ENCODE measurements around the gene MSLN. TPM values are rescaled to one million over a fixed set of nuclear protein-coding genes. Genes with fewer than 3 reads are reported as not detected.

The MSLN gene
- total RNA-seq, 4 donors from 2014 or later = 0.31 to 7.3 (median 0.49) TPM; not detected in 1

GRCh38 chr16:800834-801511 is 40.4 kb downstream of the MSLN start:
- no peak overlapping the region for H3K4me3 ChIP-seq
- H3K27ac ChIP-seq = no peak overlapping the region
- peaks cover 78% of the 10 kb centered on the region for H3K27me3 ChIP-seq
- H3K36me3 ChIP-seq = no peaks in the 10 kb centered on the region
- DNase-seq (ENCODE audit: low spot score in 2 of 2) = no peak
- WGBS = no CpG with 5 or more reads among the region's 17 CpGs
- TF ChIP-seq CTCF (IDR thresholded peaks at IDR 0.05) = no peak
- no peak for TF ChIP-seq POLR2AphosphoS5 (IDR thresholded peaks at IDR 0.05)
- no peak for TF ChIP-seq EP300 (IDR thresholded peaks at IDR 0.05)
- TF ChIP-seq POLR2A (IDR thresholded peaks at IDR 0.05) = no peak
- H3K4me1 ChIP-seq = peaks cover 5% of the 10 kb centered on the region
- no peaks in the 10 kb centered on the region for H3K9me3 ChIP-seq

- no CpG with 5 or more reads among the region's 22 CpGs for WGBS
- Histone ChIP-seq H3K27me3 (peaks cover 75% of the 10 kb centered on the region), H3K36me3 (no peaks in the 10 kb centered on the region)
These were observed 41.2 kb downstream of the MSLN start for GRCh38 chr16:801584-802363.

GRCh38 chr16:802461-802860 is 41.9 kb downstream of the MSLN start:
- DNase-seq (ENCODE audit: low spot score in 2 of 2) = no peak
- H3K4me1 ChIP-seq = peaks cover 7% of the 10 kb centered on the region
- peaks cover 68% of the 10 kb centered on the region for H3K27me3 ChIP-seq
- no peaks in the 10 kb centered on the region for H3K9me3 ChIP-seq
- no peak overlapping the region for H3K27ac ChIP-seq
- WGBS = no CpG with 5 or more reads among the region's 7 CpGs
- no peak overlapping the region for H3K4me3 ChIP-seq
- H3K36me3 ChIP-seq = no peaks in the 10 kb centered on the region
- TF ChIP-seq POLR2AphosphoS5 (IDR thresholded peaks at IDR 0.05) (no peak), EP300 (IDR thresholded peaks at IDR 0.05) (no peak), CTCF (IDR thresholded peaks at IDR 0.05) (no peak), POLR2A (IDR thresholded peaks at IDR 0.05) (no peak)

More at GRCh38 chr16:801584-802363, 41.2 kb downstream of the MSLN start:
- Histone ChIP-seq H3K27ac (no peak overlapping the region), H3K9me3 (no peaks in the 10 kb centered on the region), H3K4me3 (no peak overlapping the region), H3K4me1 (peaks cover 6% of the 10 kb centered on the region)
- DNase-seq (ENCODE audit: low spot score in 2 of 2) = no peak
- TF ChIP-seq POLR2AphosphoS5 (IDR thresholded peaks at IDR 0.05) (no peak), CTCF (IDR thresholded peaks at IDR 0.05) (no peak), POLR2A (IDR thresholded peaks at IDR 0.05) (no peak), EP300 (IDR thresholded peaks at IDR 0.05) (no peak)

- Histone ChIP-seq H3K4me1 (peaks cover 7% of the 10 kb centered on the region), H3K36me3 (no peaks in the 10 kb centered on the region), H3K27me3 (peaks cover 62% of the 10 kb centered on the region), H3K9me3 (no peaks in the 10 kb centered on the region), H3K27ac (no peak overlapping the region), H3K4me3 (no peak overlapping the region)
- TF ChIP-seq CTCF (IDR thresholded peaks at IDR 0.05) (no peak), POLR2AphosphoS5 (IDR thresholded peaks at IDR 0.05) (no peak), EP300 (IDR thresholded peaks at IDR 0.05) (no peak), POLR2A (IDR thresholded peaks at IDR 0.05) (no peak)
- no peak for DNase-seq (ENCODE audit: low spot score in 2 of 2)
- 75% methylated on average over 23 of the region's 33 CpGs for WGBS
These were observed 42.6 kb downstream of the MSLN start for GRCh38 chr16:802914-803753.
